Measurements from ENCODE around the gene CACNA2D1. TPM values are rescaled to one million over a fixed set of nuclear protein-coding genes. Genes with fewer than 3 reads are reported as not detected.

Gene CACNA2D1
- total and polyA plus RNA-seq, 9 of the 15 experiments (the other 6 are each of a cell fraction or from before 2014, with no cell fraction given): 0.49 TPM; not detected in 8

GRCh38 chr7:82467020-82467419, 23.4 kb upstream of the CACNA2D1 start:
- FAIRE-seq: no peak
- TF ChIP-seq ZNF507 (tag; conservative IDR thresholded peaks at IDR 0.05) (no peak), ZNF274 (IDR thresholded peaks at IDR 0.05; ENCODE audit: borderline replicate concordance, low read depth, low read length) (no peak), ZNF707 (CRISPR knock-in tag; conservative IDR thresholded peaks at IDR 0.05) (no peak), SREBF1 (IDR thresholded peaks at IDR 0.05; ENCODE audit: borderline replicate concordance, low read depth, low read length) (no peak), SIN3B (IDR thresholded peaks at IDR 0.05; ENCODE audit: low read depth) (no peak), FOSL1 (tag; conservative IDR thresholded peaks at IDR 0.05) (no peak), EP400 (IDR thresholded peaks at IDR 0.05) (no peak), SIN3A (IDR thresholded peaks at IDR 0.05; ENCODE audit: borderline replicate concordance in 2 of 2, control insufficient read depth in 1 of 2, low read depth in 2 of 2, low read length in 2 of 2) (no peak), CHD4 (IDR thresholded peaks at IDR 0.05; ENCODE audit: insufficient read depth, insufficient replicate concordance, low read depth, low read length, poor library complexity, severe bottlenecking) (no peak), PPARD (CRISPR knock-in tag; IDR thresholded peaks at IDR 0.05) (no peak), ZNF41 (CRISPR knock-in tag; conservative IDR thresholded peaks at IDR 0.05) (no peak)
- TF ChIP-seq, protein P1, sequence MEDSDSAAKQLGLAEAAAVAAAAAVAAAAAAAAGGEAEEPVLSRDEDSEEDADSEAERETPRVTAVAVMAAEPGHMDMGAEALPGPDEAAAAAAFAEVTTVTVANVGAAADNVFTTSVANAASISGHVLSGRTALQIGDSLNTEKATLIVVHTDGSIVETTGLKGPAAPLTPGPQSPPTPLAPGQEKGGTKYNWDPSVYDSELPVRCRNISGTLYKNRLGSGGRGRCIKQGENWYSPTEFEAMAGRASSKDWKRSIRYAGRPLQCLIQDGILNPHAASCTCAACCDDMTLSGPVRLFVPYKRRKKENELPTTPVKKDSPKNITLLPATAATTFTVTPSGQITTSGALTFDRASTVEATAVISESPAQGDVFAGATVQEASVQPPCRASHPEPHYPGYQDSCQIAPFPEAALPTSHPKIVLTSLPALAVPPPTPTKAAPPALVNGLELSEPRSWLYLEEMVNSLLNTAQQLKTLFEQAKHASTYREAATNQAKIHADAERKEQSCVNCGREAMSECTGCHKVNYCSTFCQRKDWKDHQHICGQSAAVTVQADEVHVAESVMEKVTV (CRISPR knock-in tag; IDR thresholded peaks at IDR 0.05): no peak
- TF ChIP-seq, protein P2, sequence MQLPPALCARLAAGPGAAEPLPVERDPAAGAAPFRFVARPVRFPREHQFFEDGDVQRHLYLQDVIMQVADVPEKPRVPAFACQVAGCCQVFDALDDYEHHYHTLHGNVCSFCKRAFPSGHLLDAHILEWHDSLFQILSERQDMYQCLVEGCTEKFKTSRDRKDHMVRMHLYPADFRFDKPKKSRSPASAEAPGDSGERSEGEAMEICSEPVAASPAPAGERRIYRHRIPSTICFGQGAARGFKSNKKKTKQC (CRISPR knock-in tag; IDR thresholded peaks at IDR 0.05): no peak
- TF ChIP-seq, protein P3, sequence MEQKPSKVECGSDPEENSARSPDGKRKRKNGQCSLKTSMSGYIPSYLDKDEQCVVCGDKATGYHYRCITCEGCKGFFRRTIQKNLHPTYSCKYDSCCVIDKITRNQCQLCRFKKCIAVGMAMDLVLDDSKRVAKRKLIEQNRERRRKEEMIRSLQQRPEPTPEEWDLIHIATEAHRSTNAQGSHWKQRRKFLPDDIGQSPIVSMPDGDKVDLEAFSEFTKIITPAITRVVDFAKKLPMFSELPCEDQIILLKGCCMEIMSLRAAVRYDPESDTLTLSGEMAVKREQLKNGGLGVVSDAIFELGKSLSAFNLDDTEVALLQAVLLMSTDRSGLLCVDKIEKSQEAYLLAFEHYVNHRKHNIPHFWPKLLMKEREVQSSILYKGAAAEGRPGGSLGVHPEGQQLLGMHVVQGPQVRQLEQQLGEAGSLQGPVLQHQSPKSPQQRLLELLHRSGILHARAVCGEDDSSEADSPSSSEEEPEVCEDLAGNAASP (IDR thresholded peaks at IDR 0.05): no peak
- TF ChIP-seq, protein P4, sequence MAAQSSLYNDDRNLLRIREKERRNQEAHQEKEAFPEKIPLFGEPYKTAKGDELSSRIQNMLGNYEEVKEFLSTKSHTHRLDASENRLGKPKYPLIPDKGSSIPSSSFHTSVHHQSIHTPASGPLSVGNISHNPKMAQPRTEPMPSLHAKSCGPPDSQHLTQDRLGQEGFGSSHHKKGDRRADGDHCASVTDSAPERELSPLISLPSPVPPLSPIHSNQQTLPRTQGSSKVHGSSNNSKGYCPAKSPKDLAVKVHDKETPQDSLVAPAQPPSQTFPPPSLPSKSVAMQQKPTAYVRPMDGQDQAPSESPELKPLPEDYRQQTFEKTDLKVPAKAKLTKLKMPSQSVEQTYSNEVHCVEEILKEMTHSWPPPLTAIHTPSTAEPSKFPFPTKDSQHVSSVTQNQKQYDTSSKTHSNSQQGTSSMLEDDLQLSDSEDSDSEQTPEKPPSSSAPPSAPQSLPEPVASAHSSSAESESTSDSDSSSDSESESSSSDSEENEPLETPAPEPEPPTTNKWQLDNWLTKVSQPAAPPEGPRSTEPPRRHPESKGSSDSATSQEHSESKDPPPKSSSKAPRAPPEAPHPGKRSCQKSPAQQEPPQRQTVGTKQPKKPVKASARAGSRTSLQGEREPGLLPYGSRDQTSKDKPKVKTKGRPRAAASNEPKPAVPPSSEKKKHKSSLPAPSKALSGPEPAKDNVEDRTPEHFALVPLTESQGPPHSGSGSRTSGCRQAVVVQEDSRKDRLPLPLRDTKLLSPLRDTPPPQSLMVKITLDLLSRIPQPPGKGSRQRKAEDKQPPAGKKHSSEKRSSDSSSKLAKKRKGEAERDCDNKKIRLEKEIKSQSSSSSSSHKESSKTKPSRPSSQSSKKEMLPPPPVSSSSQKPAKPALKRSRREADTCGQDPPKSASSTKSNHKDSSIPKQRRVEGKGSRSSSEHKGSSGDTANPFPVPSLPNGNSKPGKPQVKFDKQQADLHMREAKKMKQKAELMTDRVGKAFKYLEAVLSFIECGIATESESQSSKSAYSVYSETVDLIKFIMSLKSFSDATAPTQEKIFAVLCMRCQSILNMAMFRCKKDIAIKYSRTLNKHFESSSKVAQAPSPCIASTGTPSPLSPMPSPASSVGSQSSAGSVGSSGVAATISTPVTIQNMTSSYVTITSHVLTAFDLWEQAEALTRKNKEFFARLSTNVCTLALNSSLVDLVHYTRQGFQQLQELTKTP (IDR thresholded peaks at IDR 0.05; ENCODE audit: low read depth in 1 of 2, partially characterized antibody in 2 of 2): no peak

More at GRCh38 chr7:82467020-82467419, 23.4 kb upstream of the CACNA2D1 start:
- no peak overlapping the region for H2AFZ ChIP-seq (ENCODE audit: low read depth, low read length)
- no peak overlapping the region for H3K4me3 ChIP-seq
- no peaks in the 10 kb centered on the region for H3K4me1 ChIP-seq (replicated peaks in 1 of 2; ENCODE audit: control insufficient read depth in 2 of 2, insufficient read depth in 2 of 2, low read length in 2 of 2)
- CTCF ChIA-PET (ENCODE audit: low intra/inter-chr PET ratio): no interaction called here
- H3K79me2 ChIP-seq (ENCODE audit: control insufficient read depth, insufficient read depth, low read length): no peaks in the 10 kb centered on the region
- intact Hi-C loops (cut with micrococcal nuclease): no loop called here
- no peaks in the 10 kb centered on the region for H3K36me3 ChIP-seq (ENCODE audit: control insufficient read depth, insufficient read depth, low read length)
- POLR2A ChIA-PET: no interaction called here
- H3K9me1 ChIP-seq (ENCODE audit: control insufficient read depth, insufficient read depth, low read length): no peaks in the 10 kb centered on the region
- no peak overlapping the region for H3K27ac ChIP-seq (ENCODE audit: extremely low read depth, low read depth, low read length)
- no peak overlapping the region for H3K4me2 ChIP-seq (ENCODE audit: insufficient read depth, low read length)
- H3K27me3 ChIP-seq (ENCODE audit: control insufficient read depth in 2 of 2, insufficient read depth in 2 of 2, low read length in 2 of 2): no peaks in the 10 kb centered on the region
- WGBS (ENCODE audit: insufficient coverage, low coverage, missing lambda C conversion rate): 0% methylated on average over 2 of the region's 2 CpGs
- BruUV-seq (replicated peaks): no TSS peak
- in situ Hi-C loops (cut with MboI): no loop called here
- ATAC-seq: no peak
- no peak overlapping the region for H3K9ac ChIP-seq (ENCODE audit: insufficient read depth in 1 of 2, low read depth in 2 of 2, low read length in 2 of 2)
- H4K20me1 ChIP-seq (replicated peaks; ENCODE audit: control insufficient read depth, insufficient read depth, low read length): no peaks in the 10 kb centered on the region
- no peaks in the 10 kb centered on the region; the same call in 1 of the 2 replicates for H3K9me3 ChIP-seq (replicated peaks; ENCODE audit: control insufficient read depth, insufficient read depth, low read depth, low read length)
- no peak for DNase-seq (ENCODE audit: extremely low read depth in 1 of 4, low spot score in 3 of 4)

All from K562 (cell line).